ENCODE results near the gene STRBP.

STRBP gene

GRCh38 chr9:123072407-123072995 lies 195.9 kb downstream of the STRBP start:
- DNase-seq (ENCODE audit: low read depth in 1 of 2, low spot score in 1 of 2), result no peak
